ENCODE measurements around the gene RAB7A.
"Not testable (repeated sequence)": the region's sequence is repeated elsewhere in the genome, so short reads cannot be mapped to it uniquely, and the experiment has no call there.

DNA sequence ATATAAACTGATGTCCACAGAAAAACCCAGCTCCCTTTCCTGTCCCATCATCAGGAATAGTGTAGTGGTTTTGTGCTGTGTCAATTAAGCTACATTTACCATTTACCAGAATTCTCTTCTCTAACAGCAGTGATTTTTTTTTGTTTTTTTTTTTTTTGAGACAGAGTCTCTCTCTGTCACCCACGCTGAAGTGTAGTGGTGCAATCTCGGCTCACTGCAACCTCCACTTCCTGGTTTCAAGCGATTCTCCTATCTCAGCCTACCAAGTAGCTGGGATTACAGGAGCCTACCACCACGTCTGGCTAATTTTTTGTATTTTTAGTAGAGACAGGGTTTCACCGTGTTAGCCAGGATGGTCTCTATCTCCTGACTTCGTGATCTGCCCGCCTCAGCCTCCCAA, 7.1 kb upstream of the RAB7A start:
- TF ChIP-seq POLR2A (IDR thresholded peaks at IDR 0.05), result not testable (repeated sequence)
- TF ChIP-seq, protein P1, sequence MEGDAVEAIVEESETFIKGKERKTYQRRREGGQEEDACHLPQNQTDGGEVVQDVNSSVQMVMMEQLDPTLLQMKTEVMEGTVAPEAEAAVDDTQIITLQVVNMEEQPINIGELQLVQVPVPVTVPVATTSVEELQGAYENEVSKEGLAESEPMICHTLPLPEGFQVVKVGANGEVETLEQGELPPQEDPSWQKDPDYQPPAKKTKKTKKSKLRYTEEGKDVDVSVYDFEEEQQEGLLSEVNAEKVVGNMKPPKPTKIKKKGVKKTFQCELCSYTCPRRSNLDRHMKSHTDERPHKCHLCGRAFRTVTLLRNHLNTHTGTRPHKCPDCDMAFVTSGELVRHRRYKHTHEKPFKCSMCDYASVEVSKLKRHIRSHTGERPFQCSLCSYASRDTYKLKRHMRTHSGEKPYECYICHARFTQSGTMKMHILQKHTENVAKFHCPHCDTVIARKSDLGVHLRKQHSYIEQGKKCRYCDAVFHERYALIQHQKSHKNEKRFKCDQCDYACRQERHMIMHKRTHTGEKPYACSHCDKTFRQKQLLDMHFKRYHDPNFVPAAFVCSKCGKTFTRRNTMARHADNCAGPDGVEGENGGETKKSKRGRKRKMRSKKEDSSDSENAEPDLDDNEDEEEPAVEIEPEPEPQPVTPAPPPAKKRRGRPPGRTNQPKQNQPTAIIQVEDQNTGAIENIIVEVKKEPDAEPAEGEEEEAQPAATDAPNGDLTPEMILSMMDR (IDR thresholded peaks at IDR 0.05), result not testable (repeated sequence)
